ENCODE data around the gene STPG2.
A peak's percentile ranks its signal among the peaks of the same experiment; 100 is the strongest.

STPG2 gene

DNA sequence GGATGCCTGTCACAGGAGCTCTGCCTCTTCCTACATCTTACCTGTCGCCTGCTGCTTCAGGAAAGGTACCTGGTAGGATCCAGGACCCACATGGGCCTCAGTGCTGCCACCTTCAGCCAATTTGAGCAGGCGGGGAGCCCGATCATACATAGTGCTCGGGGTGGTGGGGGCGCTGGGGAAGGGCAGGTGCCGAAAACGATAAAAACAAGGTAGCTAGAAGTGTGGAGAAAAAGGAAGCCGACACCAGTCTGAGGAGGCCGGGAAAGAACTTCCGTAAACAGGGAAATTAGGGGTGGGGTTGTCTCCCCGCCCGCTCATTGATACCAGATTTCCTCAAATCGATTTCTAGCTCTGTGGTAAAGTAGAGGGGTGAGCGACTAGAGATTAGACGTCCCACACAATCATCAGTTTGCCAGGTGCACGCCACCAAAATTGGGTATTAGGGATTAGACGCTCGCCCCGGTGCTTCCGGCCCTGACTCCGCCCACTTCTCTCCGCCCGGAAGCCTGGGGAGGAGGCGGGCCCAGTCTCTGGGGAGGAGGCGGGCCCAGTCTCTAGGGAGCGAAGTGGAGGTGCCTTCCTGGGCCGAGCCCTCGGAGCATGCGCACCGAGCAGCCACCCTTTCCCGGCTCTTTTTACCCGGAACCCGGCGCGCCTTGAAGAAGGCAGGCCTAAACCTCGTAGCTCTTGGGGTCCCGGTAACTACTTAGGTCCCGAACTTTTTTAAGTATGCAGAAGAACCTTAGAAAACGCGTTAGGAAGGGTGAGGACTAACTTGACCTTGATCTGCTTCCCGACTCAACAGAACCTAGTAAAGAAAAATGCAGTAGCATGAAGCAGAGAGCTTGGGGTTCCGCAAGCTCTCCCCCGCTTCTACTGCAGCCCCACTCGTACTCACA lies at the start of gene STPG2:
Gene STPG2 (minus strand): TSS at position 476 of the 899 bp plus-strand sequence.
- peak; percentile 94 for FAIRE-seq

DNA sequence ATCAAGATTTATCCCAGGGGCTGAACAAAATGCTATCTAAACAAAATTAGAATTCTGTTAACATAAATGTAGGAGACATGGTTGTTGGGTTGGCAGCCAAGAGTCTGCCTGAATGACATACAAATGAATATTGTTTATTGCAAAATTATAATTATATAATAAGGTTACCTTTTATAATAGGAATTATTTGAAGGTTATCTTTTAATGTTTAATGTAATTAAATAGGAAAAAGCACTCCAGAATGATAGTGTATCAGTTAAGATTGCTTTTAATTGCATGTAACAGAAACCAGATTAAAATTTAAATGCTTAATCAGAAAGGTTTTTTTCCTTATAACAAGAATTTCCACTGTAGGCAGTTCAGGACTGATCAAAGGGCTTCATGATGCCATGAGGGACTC lies 42.0 kb upstream of the STPG2 start:
- peak; percentile 32 for FAIRE-seq

DNA sequence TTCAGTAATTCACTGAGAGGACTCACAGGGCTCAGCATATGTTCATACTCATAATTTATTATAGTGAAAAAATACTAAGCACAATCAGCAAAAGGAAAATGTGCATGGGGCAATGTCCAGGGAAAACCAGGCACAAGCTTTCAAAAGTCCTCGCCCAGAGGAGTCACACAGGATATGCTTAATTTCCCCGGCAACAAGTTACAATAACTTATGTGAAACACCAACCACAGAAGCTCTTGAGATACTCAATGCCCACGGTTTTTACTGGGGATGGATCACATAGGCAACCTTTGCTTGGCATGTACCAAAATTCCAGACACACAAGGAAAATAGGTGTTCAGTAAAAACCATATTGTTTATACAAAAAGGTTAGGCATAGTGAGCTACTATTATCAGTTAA lies 38.5 kb upstream of the STPG2 start:
- FAIRE-seq: no peak

DNA sequence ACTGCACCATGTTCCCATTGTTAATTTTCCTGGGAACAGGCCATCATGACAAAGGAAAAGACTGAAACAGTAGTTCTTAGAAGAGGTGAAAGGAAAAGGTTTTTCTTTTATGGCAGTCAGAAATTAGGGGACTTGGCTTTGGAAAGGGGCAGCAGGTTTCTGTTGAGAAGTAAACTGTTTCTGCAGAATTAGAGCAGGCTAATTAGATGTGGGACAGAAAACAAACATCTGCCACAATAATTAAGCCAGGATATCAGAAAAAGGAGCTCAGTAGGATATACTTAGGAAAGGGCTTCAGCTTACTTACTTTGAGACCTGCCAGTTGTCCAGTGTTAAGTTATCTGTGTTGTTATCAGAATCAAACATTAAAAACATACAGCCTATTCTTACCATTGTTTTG lies 36.7 kb upstream of the STPG2 start:
- no peak for FAIRE-seq

DNA sequence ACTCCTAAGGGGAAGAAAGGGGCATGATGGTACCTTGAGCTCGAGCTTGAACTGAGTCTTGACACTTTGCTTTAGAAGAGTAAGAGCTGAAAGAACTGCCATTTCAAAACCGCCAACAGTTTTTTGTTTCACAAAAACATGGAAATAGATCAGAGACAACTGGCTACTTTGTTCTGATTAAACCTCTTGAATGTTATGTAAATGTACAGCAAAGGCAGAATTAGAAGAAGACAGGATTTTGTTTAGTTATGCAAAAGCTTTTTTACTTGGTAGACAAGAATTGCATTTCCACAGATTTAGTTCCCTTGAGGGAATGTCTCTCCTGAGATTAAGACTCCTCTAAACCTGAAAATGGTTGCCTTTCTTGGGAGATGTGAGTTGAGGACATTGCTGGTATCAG lies 33.3 kb upstream of the STPG2 start:
- FAIRE-seq: no peak

DNA sequence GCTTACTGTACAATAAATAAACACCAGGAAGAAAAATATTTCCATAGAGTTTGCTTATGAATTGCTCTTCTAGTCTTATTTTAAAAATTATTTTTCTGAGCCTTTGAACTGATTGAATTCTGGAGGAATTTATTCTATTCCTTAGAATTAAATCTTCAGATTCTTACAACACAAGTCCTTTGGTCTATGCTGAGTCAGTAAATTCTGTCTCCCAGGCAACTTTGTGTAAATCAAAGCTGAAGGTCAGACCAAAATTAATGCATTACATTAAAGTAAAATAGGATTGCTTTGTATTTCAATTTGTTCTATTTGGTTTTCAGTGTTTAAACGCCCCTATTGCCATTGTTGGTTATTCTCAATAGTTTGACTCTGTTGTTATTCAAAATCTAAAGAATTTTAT lies 26.8 kb upstream of the STPG2 start:
- no peak for FAIRE-seq

DNA sequence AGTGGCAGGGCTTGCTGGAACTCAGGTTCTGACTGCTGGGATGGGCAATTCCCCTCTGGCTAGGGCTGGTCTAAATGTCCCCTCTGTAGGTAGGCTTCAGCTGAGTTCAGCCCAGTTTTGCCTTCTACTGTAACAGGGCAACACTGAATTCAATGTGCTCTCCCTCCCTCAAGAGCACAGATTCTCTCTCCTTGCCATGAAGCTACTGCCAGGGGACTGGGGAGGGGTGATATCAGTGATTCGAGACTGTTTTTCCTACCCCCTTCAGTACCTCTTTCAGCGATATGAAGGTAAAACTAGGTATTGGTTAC lies 23.4 kb upstream of the STPG2 start:
- FAIRE-seq: no peak

DNA sequence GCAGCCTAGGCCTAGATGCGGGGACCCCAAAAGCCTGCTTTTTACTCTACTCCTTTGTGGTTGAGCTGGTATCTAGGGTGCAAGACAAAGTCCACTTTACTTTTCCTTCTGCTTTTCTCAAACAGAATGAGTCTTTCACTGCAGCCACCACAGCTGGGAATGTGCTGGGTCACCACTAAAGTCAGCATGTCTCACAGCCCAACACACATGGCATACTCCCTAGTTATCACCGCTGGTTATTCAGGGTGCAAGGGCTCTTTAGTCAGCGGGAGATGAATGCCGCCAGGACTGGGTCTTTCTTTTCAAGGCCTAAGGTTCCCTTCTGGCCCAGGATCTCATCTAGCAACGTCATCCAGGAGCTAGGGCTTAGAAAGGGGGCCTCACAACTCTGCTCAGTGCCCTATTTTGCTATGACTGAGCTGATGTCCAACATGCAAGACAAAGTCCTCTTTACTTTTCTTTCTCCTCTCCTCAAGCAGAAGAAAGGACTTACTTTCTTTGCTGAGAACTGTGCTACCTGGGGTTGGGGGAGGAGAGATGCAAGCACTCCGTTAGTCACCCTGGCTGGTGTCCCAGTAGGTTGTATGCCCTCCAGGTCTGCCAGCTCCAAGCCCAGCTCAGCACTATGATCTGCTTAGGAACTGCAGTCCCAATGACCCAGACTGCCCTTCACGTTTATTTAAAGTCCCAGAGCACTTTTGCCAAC lies 22.9 kb upstream of the STPG2 start:
- no peak for FAIRE-seq

DNA sequence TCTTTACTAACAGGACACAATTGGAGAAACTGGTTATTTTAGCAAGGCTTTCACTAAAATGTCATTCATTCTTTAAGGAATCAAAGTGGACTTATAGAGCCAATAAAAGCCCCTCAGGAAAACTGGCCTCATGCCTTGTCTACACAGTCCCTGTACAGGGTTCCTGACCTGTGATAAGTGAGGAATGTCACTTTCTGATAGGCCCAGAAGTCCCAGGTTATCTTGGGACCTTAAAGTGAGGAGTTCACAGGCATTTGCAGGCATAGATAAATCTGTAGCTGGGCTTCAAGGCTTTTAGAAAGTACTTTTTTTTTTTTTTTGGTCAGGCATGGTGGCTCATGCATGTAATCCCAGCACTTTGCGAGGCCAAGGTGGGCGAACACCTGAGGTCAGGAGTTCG lies 19.4 kb upstream of the STPG2 start:
- FAIRE-seq: no peak

DNA sequence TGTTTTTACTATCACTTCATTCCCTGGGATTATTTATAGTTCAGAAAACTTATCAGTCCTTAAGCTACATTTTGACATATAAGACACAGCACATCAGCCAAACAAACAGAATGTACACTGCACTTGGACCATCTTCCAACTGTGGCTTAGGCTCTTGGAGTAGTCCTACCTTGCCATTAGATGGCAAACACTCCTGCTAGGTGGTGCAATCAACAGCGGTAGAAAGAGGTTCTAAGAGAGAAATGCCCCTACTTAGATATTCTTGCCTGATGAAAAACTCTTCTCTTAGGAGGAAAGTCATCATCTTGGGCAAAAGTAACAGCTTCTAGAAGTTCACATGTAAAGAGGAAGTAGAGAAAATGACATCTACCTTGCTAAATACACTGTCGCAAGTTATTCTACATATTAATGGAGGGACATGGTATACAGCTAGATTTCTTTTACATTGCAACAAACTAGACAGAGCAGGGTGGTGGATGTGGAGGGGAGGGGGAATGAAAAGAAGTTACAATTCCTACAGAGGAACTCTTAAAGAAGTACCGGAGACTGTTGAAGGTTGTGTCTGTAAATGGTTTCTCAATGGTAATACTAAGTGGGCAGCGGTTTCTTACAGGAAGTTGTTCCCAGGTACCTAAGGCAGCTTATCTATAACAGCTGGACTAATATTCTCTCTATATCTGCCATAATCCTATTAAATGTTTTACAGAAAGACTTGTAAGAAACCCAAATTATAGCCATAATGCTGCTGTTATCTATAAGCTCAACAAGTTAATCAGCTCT lies 8.1 kb upstream of the STPG2 start:
- FAIRE-seq: no peak

DNA sequence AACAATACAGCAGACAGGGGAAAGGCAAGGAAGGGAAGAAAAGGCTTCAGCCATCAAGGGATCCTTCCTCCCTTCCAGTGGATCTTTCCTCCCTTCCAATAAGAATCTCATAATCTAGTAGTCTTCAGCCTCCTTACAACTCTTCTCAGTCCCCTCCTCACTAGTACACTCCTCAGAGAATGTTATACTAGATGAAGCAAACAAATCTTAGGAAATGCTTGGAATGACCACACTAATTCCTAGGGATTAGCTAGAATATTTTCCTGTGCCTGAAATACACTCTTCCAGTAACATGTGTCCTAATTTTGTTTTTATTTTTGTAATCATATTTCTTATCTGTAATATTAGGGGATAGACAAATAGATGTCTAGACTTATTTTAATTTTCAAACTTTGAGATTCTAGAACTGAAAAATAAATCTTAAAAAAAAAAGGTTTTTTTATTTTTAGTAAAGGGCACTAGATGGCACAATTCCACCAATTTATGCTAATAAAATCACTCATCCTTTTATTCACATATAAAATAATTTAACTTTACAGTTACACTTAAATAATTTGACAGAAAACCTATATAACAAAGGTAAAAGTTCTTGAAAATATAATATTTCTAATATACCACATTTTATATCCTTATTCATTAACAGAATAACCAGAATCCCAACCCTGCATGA lies 7.0 kb upstream of the STPG2 start:
- FAIRE-seq: peak; percentile 99

DNA sequence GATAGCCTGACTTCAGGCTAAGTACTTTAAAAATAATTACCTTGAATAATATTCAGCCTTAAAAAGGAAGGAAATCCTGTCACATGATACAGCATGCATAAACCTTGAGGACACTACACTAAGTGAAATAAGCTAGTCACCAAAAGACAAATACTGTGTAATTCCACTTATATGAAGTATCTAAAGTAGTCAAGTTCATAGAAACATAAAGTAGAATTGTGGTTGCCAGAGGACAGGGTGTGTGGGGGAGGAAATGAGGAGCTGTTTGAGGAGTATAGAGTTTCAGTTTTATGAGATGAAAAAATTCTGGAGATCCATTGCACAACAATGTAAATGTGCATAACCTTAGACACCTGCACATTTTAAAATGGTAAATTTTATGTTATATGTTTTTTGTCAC lies 5.6 kb upstream of the STPG2 start:
- FAIRE-seq: no peak

DNA sequence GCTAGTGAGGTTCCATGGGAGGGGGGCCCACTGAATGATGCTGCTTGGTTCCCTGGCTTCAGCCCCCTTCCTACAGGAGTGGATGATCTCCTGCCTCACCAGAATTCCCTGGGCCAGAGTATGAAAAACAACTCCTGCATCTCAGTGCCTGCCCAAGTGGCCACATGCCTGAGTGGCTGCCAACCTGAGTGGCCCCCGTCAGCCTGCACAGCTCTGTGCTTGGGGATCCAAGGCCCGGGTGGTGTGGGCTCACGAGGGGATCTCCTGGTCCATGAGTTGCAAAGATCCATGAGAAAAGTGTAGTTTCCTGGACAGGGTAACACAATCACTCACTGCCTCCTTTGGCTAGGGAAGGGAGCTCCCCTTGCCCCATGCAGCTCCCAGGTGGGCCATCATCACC lies 17.1 kb downstream of the STPG2 start:
- FAIRE-seq: no peak

DNA sequence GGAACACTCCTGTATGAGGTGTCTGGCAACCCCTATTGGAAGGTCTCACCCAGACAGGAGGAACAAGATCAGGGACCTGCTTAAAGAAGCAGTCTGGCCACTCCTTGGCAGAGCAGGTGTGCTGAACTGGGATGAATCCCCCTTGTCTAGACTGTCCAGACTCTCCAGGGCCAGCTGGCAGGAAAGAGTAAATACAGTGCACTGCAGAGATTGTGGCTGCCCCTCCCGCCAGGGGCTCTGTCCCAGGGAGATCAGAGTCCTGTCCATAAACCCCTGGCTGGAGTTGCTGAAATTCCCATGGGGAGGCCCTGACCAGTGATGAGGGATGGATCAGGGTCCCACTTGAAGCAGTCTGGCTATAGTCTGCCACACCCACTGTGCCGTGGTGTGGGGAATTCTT lies 17.7 kb downstream of the STPG2 start:
- no peak for FAIRE-seq

DNA sequence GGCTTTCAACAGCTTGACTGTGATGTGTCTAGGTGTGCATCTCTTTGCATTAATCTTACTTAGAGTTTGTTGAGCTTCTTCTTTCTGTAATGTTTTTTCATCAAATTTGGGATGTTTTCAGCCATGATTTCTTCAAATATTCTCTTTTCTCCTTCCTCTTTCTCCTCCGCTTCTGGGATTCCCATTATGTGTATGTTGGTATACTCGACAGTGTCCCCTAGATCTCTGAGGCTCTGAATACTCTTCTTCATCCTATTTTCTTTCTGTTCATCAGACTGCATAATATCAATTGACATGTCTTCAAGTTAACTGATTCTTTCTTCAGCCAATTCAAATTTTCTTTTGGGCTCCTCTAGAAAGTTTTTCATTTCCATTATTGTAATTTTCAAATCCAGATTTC lies 25.9 kb downstream of the STPG2 start:
- FAIRE-seq: no peak

DNA sequence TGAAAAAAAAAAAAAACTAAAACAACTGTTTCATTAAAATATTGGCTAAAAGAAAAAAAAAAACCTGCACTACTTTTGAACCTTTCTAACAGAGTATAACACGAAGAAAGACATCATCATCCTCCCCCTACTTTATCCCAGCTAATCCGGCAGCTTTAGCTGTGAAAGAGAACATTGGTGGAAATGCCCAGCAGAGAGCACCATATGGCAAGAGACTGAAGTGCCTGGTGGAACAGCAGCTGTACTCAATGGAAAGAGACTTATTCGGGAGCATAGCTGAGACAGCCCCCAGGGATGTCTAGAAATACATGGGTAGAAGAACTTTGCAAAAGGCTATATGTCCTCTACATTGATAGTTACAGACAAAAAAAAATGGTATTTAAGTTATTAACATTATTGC lies 30.3 kb downstream of the STPG2 start:
- FAIRE-seq: no peak

DNA sequence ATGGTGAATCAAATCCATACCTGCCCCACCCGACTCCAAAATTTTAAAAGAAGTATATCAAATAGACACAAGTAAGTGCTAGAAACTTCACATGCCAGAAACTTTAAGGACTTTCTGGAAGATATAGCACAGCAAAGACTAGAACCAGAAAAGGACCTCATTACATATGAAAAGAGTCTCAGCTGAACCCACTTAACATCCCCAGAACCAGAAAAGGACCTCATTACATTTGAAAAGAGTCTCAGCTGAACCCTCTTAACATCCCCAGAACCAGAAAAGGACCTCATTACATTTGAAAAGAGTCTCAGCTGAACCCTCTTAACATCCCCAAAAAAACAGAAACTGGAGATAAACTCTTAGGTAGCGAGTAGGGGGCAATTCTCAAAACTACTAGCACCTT lies 32.3 kb downstream of the STPG2 start:
- FAIRE-seq: no peak

DNA sequence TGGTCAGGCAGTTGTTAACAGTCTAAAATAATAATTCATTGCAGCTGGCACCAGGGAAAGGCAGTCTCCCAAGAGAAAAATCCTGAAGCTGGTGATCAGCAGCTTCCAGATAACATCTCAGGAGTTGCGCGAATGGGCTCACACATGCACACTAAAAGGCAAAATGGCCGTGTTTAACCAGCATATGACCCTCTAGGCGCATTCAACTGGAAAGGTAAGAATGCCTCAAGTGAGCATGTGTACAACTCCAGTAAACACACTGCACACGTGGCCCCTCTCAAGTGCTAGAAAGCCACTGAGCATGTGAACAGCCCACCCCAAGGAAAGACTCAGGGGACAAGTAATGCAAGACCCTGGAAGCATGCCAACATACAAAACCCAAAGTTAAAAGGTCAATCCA lies 33.1 kb downstream of the STPG2 start:
- no peak for FAIRE-seq

DNA sequence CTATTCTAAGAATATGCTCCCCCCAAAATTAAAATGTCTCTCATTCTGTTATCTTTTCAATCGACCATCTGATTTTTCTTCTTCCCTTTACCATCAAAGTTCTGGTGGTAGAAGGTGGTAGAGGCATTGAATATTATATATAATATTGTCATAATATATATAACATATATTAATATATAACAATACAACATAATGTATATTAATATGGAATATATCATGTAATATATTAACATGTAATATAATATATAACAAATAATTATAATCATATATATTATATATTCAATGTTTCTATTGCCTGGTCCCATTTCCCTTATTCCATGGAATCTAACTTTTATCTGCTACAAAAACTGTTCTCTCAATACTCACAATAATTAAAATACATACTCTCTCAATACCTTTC lies 40.6 kb downstream of the STPG2 start:
- peak; percentile 83 for FAIRE-seq

DNA sequence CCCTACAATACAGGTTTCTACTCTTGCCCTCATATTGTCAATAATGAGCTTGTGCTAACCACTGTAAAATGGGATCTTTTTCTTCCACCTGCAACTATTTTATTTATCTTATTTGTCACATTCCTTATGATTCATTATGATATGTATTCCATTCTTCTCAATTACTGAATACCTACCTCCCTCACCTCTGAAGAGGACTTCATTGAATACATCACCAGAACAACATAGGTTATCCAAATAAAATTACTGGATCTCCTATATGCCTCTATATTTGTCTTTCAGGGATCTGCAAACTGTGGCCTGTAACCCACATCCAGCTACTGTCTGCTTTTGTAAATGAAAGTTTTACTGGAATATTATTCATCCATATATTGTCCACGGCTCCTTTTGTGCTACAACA lies 41.3 kb downstream of the STPG2 start:
- FAIRE-seq: no peak

DNA sequence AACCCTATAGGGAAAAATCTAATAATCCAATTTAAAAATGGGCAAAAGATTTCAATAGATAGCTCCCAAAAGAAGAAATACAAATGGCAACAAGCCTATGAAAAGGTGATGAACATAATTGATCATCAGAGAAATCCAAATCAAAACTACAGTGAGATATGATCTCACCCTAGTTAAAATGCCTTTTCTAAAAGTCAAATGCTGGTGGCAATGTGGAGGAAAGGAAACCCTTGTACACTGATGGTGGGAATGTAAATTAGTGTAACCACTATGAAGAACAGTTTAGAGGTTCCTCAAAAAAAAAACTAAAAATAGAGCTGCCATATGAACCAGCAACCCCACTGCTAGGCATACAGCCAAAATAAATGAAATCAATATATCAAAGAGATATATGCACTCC lies 44.5 kb downstream of the STPG2 start:
- no peak for FAIRE-seq

DNA sequence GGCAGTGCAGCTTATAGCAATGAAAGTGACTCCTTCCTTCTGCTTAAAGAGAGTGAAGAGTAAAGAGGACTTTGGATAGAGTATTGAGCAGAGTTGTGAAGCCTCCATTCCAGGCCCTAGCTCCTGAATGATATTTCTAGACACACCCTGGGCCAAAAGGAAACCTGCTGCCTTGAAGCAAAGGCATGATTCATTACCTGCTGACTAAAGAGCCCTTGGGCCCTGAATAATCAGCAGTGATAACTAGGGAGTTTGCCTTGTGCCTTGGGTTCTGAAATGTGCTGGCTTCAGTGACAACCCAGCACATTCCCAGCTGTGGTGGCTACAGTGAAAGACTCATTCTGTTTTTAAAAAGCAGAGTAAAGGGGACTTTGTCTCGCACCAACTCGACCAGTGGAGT lies 49.2 kb downstream of the STPG2 start:
- FAIRE-seq: no peak

DNA sequence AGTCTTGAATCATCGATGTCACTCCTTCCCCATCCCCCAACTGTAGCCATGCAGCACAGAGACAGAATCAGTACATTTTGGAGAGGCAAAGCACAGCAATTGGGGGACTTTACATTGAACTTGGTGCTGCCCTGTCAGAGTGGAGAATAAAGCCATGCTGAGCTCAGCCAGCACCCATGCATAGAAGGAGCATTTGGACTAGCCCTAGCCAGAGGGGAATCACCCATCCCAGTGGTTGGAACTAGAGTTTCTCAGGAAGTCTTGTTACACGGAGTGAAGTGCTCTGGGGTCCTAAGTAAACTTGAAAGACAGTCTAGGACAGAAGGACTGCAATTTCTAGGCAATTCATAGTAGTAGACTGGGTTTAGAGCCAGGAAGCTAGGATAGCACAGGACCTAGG lies 49.6 kb downstream of the STPG2 start:
- FAIRE-seq: no peak
